GM21528 (cell line): ENCODE measurements around the gene SERINC3.

Experiments used
- ATAC-seq: cut with Tn5 transposase; IDR thresholded peaks from one replicate; pipeline ENCODE4 v1.9.1; 2021; ENCODE audit warnings: mild to moderate bottlenecking, moderate library complexity; ENCODE audit not compliant: unreplicated experiment, low FRiP score

SERINC3 gene

DNA sequence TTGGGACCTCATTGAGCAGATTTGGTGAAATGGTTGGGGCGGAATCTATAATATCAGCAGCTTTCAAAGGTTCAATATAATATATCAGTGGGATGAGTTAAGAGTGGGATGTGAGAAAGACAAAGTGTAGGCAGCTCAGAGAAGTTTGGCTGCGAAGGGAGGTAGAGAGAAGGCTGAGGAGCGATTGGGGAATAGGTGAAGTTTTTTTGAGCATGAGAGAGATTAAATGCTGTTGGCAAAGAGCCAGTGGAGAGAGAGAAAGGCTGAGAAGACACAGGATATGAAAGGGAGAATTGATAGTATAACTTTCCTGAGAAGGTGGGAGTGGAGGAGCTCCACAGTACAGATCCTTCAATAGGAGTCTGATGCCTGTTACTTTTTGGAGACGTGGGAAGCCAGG lies 12.1 kb upstream of the SERINC3 start:
- no peak for ATAC-seq

GRCh38 chr20:44532981-44533331 lies 11.1 kb upstream of the SERINC3 start:
- no peak for ATAC-seq

- ATAC-seq: no peak
These were observed 10.6 kb upstream of the SERINC3 start for GRCh38 chr20:44532259-44532980.

DNA sequence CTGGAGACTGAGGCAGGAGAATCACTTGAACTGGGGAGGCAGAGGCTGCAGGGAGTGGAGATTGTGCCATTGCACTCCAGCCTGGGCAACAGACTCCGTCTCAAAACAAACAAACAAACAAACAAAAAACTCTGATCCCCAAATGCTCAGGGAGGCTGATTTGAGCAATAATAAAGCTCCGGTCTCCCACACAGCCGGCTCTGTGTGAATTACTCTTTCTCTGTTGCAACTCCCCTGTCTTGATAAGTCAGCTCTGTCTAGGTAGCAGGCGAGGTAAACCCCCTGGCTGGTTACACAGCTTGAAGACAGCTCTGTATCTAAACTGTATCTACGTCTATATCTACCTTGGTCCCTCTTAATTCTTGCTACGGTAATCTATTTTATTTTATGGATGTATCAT lies 6.4 kb upstream of the SERINC3 start:
- no peak for ATAC-seq

- ATAC-seq: no peak
These were observed 5.9 kb upstream of the SERINC3 start for GRCh38 chr20:44527716-44528199.

- no peak for ATAC-seq
These were observed 4.3 kb upstream of the SERINC3 start for GRCh38 chr20:44526129-44526528.

GRCh38 chr20:44523746-44524145 lies 1.9 kb upstream of the SERINC3 start:
- ATAC-seq: no peak

- no peak for ATAC-seq
These were observed 971 bp upstream of the SERINC3 start for GRCh38 chr20:44522841-44523240.

- ATAC-seq: no peak
These were observed 989 bp downstream of the SERINC3 start for GRCh38 chr20:44520881-44521280.

- ATAC-seq: no peak
These were observed 3.6 kb downstream of the SERINC3 start for GRCh38 chr20:44518248-44518647.

DNA sequence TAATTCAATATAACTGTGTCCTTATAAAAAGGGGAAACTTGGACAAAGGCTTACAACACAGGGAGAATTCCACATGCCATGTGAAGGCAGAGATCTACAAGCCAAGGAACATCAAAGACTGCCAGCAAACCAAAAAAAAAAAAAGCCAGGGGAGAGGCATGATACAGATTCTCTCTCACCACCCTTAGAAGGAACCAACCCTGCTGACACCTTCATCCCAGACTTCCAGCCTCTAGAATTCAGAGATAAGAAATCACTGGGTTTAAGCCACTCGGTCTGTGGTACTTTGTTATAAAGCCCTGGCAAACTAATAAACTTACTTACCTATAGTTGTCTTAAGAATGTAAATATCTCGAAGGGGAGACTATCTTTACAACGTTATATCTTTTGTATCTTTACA lies 4.4 kb downstream of the SERINC3 start:
- ATAC-seq: no peak

GRCh38 chr20:44516491-44516890 lies 5.4 kb downstream of the SERINC3 start:
- no peak for ATAC-seq

- ATAC-seq: no peak
These were observed 8.0 kb downstream of the SERINC3 start for GRCh38 chr20:44513871-44514270.

GRCh38 chr20:44509762-44510161 lies 12.1 kb downstream of the SERINC3 start:
- ATAC-seq: no peak

GRCh38 chr20:44504402-44505307 lies 17.2 kb downstream of the SERINC3 start:
- no peak for ATAC-seq

DNA sequence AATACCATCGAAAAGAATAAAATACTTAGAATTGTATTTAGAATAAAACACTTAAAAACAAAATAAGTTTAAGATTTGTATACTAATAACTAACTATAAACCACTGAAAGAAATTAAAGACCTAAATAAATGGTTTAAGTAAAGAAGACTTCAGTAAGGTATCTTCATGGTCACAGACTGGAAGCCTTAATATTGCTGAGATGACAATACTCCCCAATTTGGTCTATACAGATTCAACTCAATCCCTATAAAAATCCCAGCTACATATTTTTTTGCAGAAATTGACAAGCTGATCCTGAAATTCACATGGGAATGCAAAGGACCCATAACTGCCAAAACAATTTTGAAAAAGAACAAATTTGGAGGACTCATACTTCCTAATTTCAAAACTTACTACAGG lies 18.9 kb downstream of the SERINC3 start:
- ATAC-seq: no peak

- no peak for ATAC-seq
These were observed 20.4 kb downstream of the SERINC3 start for GRCh38 chr20:44501448-44501847.

DNA sequence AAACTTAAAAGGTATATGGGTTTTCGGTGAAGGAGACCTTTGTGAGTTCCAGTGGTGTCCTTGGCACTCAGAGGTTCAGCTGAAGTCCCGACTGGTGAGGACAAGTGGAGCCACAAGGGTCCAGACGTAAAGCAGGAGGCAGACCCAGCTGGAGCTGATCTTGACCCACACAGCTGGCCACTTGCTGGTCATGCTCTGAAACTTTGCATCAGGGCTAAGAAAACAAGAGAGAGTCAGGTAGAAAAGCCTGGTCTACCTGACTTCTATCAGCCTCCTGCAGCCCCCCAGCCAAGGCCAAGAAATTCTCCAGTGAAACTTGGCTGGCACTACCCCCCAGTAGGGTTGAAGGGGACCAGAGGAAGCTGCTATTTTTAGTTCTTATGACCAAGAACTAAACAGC lies 21.6 kb downstream of the SERINC3 start:
- no peak for ATAC-seq

GRCh38 chr20:44497761-44498160 lies 24.1 kb downstream of the SERINC3 start:
- ATAC-seq: no peak

GRCh38 chr20:44496976-44497375 lies 24.9 kb downstream of the SERINC3 start:
- no peak for ATAC-seq

DNA sequence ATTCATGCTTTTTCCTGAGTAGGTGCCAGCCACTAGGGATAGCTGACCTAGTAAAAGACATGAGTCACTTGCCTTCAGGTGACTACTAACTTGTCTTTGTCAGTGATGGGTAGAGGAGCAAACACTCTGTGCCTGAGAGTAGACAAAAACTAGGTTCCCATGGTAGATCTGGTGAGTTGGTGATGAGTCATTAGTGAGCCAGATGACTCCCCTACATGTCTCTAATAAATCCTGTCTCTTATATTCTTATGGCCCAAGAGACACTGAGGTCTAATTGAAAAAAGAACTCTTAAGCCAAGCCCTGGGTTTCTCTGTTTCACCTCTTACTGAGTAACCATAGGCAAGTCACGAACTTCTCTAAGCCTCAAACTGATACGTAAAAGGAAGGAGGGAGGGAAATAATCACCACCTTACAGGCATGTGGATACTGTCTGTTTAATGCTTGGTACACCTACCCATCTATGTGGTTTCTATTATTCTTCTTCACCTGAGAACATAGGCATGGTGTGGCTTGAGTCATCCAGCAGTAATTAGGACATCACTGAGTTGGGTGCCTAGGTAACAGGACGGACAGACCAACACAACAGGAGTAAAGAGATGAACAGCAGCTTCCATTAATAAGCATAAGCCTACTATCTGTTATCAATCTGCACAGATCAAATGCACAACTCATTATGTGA lies 25.9 kb downstream of the SERINC3 start:
- no peak for ATAC-seq
